K562 (cell line): Measurements from ENCODE around the gene HMBS. TPM values are rescaled to one million over a fixed set of nuclear protein-coding genes. Genes with fewer than 3 reads are reported as not detected.
A peak's percentile ranks its signal among the peaks of the same experiment; 100 is the strongest.

Source experiments
- ATAC-seq: fragments of 200-7000 bp; cut with Tn5 transposase; 3 replicates; pipeline ENCODE4 v1.9.1; 2020; ENCODE audit warnings: moderate library complexity
- BruUV-seq: library from RNA; stranded (reverse); fragments of 400-500 nt; replicated peaks from 2 replicates; lab custom pipeline; 2021; lab: Mats Ljungman, UMichigan
- CTCF ChIA-PET: fragments of 300-600 bp; formaldehyde crosslinking; extraction: SDS; loops from one replicate; lab custom pipeline; 2021; ENCODE audit warnings: low intra/inter-chr PET ratio; lab: Yijun Ruan, JAX
- POLR2A ChIA-PET: fragments of 300-600, 350-650 bp; sonication (Branson Sonifier 250); formaldehyde crosslinking; extraction: SDS; loops from one replicate; lab custom pipeline; 2021; ENCODE audit warnings: antibody characterized with exemption, inconsistent platforms; lab: Yijun Ruan, JAX
- DNase-seq, 4 experiments: peaks; one replicate each; pipeline versions ENCODE4 v3.0.0 to v3.0.0-alpha.2; 2011 to 2018; ENCODE audit warnings: low spot score in 3 of 4, mixed read lengths in 3 of 4; ENCODE audit errors: extremely low read depth in 1 of 4
- FAIRE-seq: peaks from 2 replicates; lab custom pipeline; 2011; peaks lifted over from hg19 to GRCh38; lab: Jason Lieb, UNC
- H2AFZ ChIP-seq: 2 replicates; pipeline ENCODE4 v1.6.0; 2011; ENCODE audit warnings: low read depth, low read length, control low read depth, inconsistent platforms
- H3K27ac ChIP-seq: fragments of 200-600 bp; 3 replicates; pipeline ENCODE4 v1.8.0; 2011; ENCODE audit warnings: low read depth, mild to moderate bottlenecking, control low read depth, inconsistent platforms, low read length, moderate library complexity, mixed read lengths; ENCODE audit errors: extremely low read depth
- H3K27me3 ChIP-seq, 2 experiments: fragments of 300-600 bp in 1 of 2; 2 replicates in 1 of 2; 3 replicates in 1 of 2; pipeline versions ENCODE4 v1.6.0 to v1.8.0; 2011; ENCODE audit warnings: inconsistent platforms in 2 of 2, low read length in 2 of 2, mild to moderate bottlenecking in 1 of 2, mixed read lengths in 1 of 2, moderate library complexity in 1 of 2; ENCODE audit not compliant: control insufficient read depth in 2 of 2, insufficient read depth in 2 of 2
- H3K36me3 ChIP-seq: fragments of 300-600 bp; 3 replicates; pipeline ENCODE4 v1.8.0; 2011; ENCODE audit warnings: mild to moderate bottlenecking, low read length, inconsistent platforms; ENCODE audit not compliant: control insufficient read depth, insufficient read depth
- H3K4me1 ChIP-seq, 2 experiments: fragments of 200-600 bp in 1 of 2; replicated peaks in 1 of 2; 2 replicates in 1 of 2; 3 replicates in 1 of 2; pipeline versions ENCODE4 v1.5.1 to v1.8.0; 2011; ENCODE audit warnings: inconsistent platforms in 2 of 2, low read length in 2 of 2, mild to moderate bottlenecking in 1 of 2, mixed read lengths in 1 of 2, moderate library complexity in 1 of 2; ENCODE audit not compliant: control insufficient read depth in 2 of 2, insufficient read depth in 2 of 2
- H3K4me2 ChIP-seq: 2 replicates; pipeline ENCODE4 v1.6.1; 2011; ENCODE audit warnings: low read length, control low read depth, inconsistent platforms, mixed read lengths; ENCODE audit not compliant: insufficient read depth
- H3K4me3 ChIP-seq: fragments of 200-600 bp; sonication (generic), shearing (Covaris generic); 2 replicates; pipeline ENCODE4 v1.5.1; 2016; ENCODE audit warnings: control low read depth, inconsistent platforms
- H3K79me2 ChIP-seq: fragments of 200-600 bp; 3 replicates; pipeline ENCODE4 v1.8.0; 2011; ENCODE audit warnings: low read length, inconsistent platforms; ENCODE audit not compliant: control insufficient read depth, insufficient read depth
- H3K9ac ChIP-seq, 2 experiments: 2 replicates each; pipeline versions ENCODE4 v1.6.0 to v1.6.1; 2011; ENCODE audit warnings: low read depth in 2 of 2, low read length in 2 of 2, control low read depth in 1 of 2, inconsistent platforms in 1 of 2, mild to moderate bottlenecking in 1 of 2, mixed read lengths in 1 of 2; ENCODE audit not compliant: insufficient read depth in 1 of 2
- H3K9me1 ChIP-seq: one replicate; pipeline ENCODE4 v1.6.0; 2011; ENCODE audit warnings: inconsistent platforms, mild to moderate bottlenecking, low read length, moderate library complexity; ENCODE audit not compliant: control insufficient read depth, insufficient read depth
- H3K9me3 ChIP-seq: replicated peaks from 2 replicates; pipeline ENCODE4 v1.5.1; 2011; ENCODE audit warnings: low read depth, low read length, inconsistent platforms; ENCODE audit not compliant: control insufficient read depth, insufficient read depth
- H4K20me1 ChIP-seq: replicated peaks from 2 replicates; pipeline ENCODE4 v1.6.1; 2011; ENCODE audit warnings: low read length, inconsistent platforms, mixed read lengths; ENCODE audit not compliant: control insufficient read depth, insufficient read depth
- CCAR2 ChIP-seq: fragments of 200-400 bp; formaldehyde crosslinking; IDR thresholded peaks from 2 replicates; pipeline ENCODE4 v1.6.1; 2017; ENCODE audit warnings: mild to moderate bottlenecking, low read depth, low read length
- PML ChIP-seq: IDR thresholded peaks from 2 replicates; pipeline ENCODE4 v1.6.1; 2012; ENCODE audit warnings: low read length, inconsistent platforms
- POLR2G ChIP-seq: fragments of 200-400 bp; formaldehyde crosslinking; IDR thresholded peaks from 2 replicates; pipeline ENCODE4 v1.6.1; 2017; ENCODE audit warnings: low read depth, mild to moderate bottlenecking, antibody characterized with exemption, low read length, moderate library complexity
- POLR3A ChIP-seq: IDR thresholded peaks from 2 replicates; pipeline ENCODE4 v1.6.1; 2011; ENCODE audit warnings: borderline replicate concordance, mild to moderate bottlenecking, moderate library complexity; ENCODE audit not compliant: insufficient read length, insufficient read depth; ENCODE audit errors: extremely low read depth
- RBFOX2 ChIP-seq: fragments of 200-400 bp; formaldehyde crosslinking; IDR thresholded peaks from 2 replicates; pipeline ENCODE4 v1.6.1; 2017; ENCODE audit warnings: low read depth, mild to moderate bottlenecking, low read length, moderate library complexity
- SMAD2 ChIP-seq: fragments of 150-350 bp; IDR thresholded peaks from 2 replicates; pipeline ENCODE4 v1.6.1; 2014; ENCODE audit warnings: low read depth, mild to moderate bottlenecking, low read length
- WGBS: fragments of 100-300 bp; shearing (Covaris generic); methylation state at CpG from one replicate; pipeline ENCODE4 v1.1.6; 2016; ENCODE audit warnings: low coverage, mixed read lengths; ENCODE audit not compliant: insufficient coverage; ENCODE audit errors: missing lambda C conversion rate; 5-methylcytosine and 5-hydroxymethylcytosine counted together
- in situ Hi-C: fragments of 300-500 bp; cut with MboI; formaldehyde crosslinking; loops from 4 replicates; pipeline ENCODE4 v1.15.0; 2018; ENCODE audit warnings: inconsistent platforms, mixed read lengths
- intact Hi-C: fragments of 100-400 bp; cut with micrococcal nuclease; formaldehyde crosslinking; loops from 2 replicates; pipeline ENCODE4 v1.14.2; 2022
- polyA plus RNA-seq, 8 experiments: library from polyadenylated mRNA; depleted of rRNA in 4 of 8; stranded (reverse) in 5 of 8; unstranded in 3 of 8; fragments of >200 nt; fragmentation: Nextera tagmentation in 2 of 8; fragmentation: Illumina TruSeq in 1 of 8; extraction: Ambion mirVana in 2 of 8; extraction: Trizol in 1 of 8; gene quantifications; 2 replicates each; pipeline versions ENCODE4 v1.2.1 to v1.2.3, GENCODE V29; 2011 to 2014; ENCODE audit warnings: inconsistent platforms in 1 of 8, missing spikeins in 1 of 8
- total RNA-seq, 7 experiments: library from RNA; depleted of rRNA in 6 of 7; stranded (reverse); fragments of >200 nt in 6 of 7; fragmentation: Illumina TruSeq in 2 of 7; extraction: Trizol in 2 of 7; gene quantifications; 2 replicates each; pipeline versions ENCODE4 v1.2.1 to v1.2.3, GENCODE V29; 2011 to 2021; ENCODE audit warnings: low replicate concordance in 1 of 7

The HMBS gene
- total and polyA plus RNA-seq, 9 of the 15 experiments (the other 6 are each of a cell fraction or from before 2014, with no cell fraction given) = 56.9 to 385 (median 286) TPM

DNA sequence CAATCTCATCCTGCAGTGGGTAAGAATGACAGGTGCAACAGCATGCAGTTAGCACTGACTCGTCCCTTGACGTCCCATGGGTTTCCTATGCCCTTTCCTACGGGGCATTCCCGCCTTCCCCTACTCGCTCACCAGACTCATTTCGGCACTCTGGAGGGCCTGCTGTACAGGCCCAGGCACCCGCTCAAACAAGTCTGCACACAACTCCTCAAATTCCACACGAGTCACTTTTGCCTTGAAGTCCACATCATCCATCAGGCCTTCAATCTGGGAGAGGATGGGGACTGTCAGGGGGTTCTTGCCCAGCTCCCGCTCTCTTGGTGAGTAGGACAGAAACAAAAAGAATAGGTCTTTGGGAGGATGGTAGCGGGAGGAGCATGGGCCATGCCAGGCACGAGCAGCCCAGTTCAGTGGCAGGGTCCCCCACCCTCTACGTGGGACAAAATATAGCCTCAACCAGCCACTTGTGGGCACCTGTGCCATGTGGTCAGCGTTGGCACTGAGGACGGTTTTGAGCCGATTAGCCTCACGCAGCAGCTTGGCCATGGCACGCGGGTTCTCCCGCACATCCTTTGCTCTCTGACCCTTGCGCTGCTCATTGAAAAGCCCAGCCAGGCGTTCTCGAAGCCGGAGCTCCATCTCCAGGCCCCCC is 32.4 kb upstream of the HMBS start:
- FAIRE-seq (no peak), DNase-seq (no peak), ATAC-seq (no peak)
- POLR2A ChIA-PET = interaction anchor here (0.6 to 8.8 kb wide), 2 partner anchors 8 to 57 kb away, joined by 3 to 132 read pairs; no protein-coding TSS in a partner anchor
- Histone ChIP-seq H3K27me3 (no peaks in the 10 kb centered on the region), H3K9me1 (peaks cover 3% of the 10 kb centered on the region), H3K9me3 (no peaks in the 10 kb centered on the region), H3K27ac (no peak overlapping the region), H2AFZ (no peak overlapping the region), H3K36me3 (peaks cover 85% of the 10 kb centered on the region), H3K9ac (peak overlapping the region in 1 of 2 experiments; percentile 41; a peak in 1 of 4 replicates), H3K4me2 (no peak overlapping the region), H3K79me2 (peaks cover 30% of the 10 kb centered on the region), H3K4me3 (no peak overlapping the region), H3K4me1 (peaks cover 13 to 15% of the 10 kb centered on the region in 2 experiments; a peak in 3 of 5 replicates), H4K20me1 (no peaks in the 10 kb centered on the region)
- no TSS peak for BruUV-seq
- 96% methylated on average over 22 of the region's 23 CpGs for WGBS
- in situ Hi-C loops = no loop called here
- intact Hi-C loops = no loop called here
- peak; percentile 62 for TF ChIP-seq RBFOX2
- 0 out of 2 replicates have a peak, but pooled peaks have one; percentile 12 for TF ChIP-seq PML
- no peak for TF ChIP-seq SMAD2
- TF ChIP-seq CCAR2 = no peak
- CTCF ChIA-PET = no interaction called here

DNA sequence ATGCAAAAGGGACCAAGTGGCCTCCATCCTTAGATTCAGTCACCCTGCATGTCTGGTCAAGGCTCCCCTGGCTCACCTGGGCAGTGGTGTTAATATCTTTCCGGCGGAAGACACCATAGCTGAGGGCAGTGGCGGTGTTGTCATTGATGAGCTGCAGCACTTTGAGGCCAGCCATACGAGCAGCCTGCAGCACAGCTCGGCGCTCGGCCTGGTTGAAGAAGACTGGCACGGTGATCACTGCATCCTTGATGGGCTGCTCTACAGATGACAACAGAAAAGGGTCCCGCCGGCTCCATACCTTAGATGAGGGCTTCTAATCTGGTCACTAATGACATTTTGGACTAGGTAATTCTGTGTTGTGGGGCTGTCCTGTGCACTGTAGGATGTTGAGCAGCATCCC is 30.3 kb upstream of the HMBS start:
- peaks cover 64% of the 10 kb centered on the region for H3K36me3 ChIP-seq
- intact Hi-C loops (no loop called here), in situ Hi-C loops (no loop called here)
- no peaks in the 10 kb centered on the region for H3K9me1 ChIP-seq
- no peaks in the 10 kb centered on the region for H3K27me3 ChIP-seq
- no peak overlapping the region for H3K4me3 ChIP-seq
- peak overlapping the region in 1 of 2 experiments; percentile 29; a peak in 1 of 4 replicates for H3K9ac ChIP-seq
- WGBS = 95% methylated on average over 10 of the region's 10 CpGs
- no peaks in the 10 kb centered on the region for H3K9me3 ChIP-seq
- no peaks in the 10 kb centered on the region for H4K20me1 ChIP-seq
- TF ChIP-seq POLR3A = no peak
- peak; percentile 63 for TF ChIP-seq RBFOX2
- TF ChIP-seq POLR2G = 0 out of 2 replicates have a peak, but pooled peaks have one; percentile 36
- ChIA-PET CTCF (no interaction called here), POLR2A (interaction anchor here (0.6 to 8.8 kb wide), 8 partner anchors 10 to 266 kb away, joined by 3 to 132 read pairs (median 8); partner anchors contain the start of gene VPS11)
- no peak overlapping the region for H2AFZ ChIP-seq
- peaks cover 18 to 21% of the 10 kb centered on the region in 2 experiments; a peak in 3 of 5 replicates for H3K4me1 ChIP-seq
- ATAC-seq = no peak
- no peak overlapping the region for H3K27ac ChIP-seq
- no TSS peak for BruUV-seq
- DNase-seq = no peak
- no peak overlapping the region for H3K4me2 ChIP-seq
- peaks cover 38% of the 10 kb centered on the region for H3K79me2 ChIP-seq
- FAIRE-seq = no peak
